GM23338 (cell line): ENCODE results near the gene RAP1GAP2. TPM values are rescaled to one million over a fixed set of nuclear protein-coding genes. Genes with fewer than 3 reads are reported as not detected.

Experiments
- ATAC-seq: fragments of 200-7000 bp; cut with Tn5 transposase; 3 replicates; pipeline ENCODE4 v1.9.1; 2020
- DNase-seq: peaks from one replicate; pipeline ENCODE4 v3.0.0-alpha.2; 2015; ENCODE audit warnings: low spot score
- H2AFZ ChIP-seq: fragments of 200-600 bp; sonication (generic); 2 replicates; pipeline ENCODE4 v1.8.0; 2016; ENCODE audit warnings: antibody characterized with exemption, mild to moderate bottlenecking, moderate library complexity
- H3F3A ChIP-seq: fragments of 200-600 bp; sonication (generic); replicated peaks from 2 replicates; pipeline ENCODE4 v1.8.0; 2017; ENCODE audit warnings: antibody characterized with exemption, mixed run types, low read depth
- H3K27ac ChIP-seq: fragments of 200-600 bp; sonication (generic); 2 replicates; pipeline ENCODE4 v1.6.1; 2016; ENCODE audit warnings: low read depth
- H3K27me3 ChIP-seq: fragments of 200-600 bp; sonication (generic); 2 replicates; pipeline ENCODE4 v1.8.0; 2016; ENCODE audit warnings: mild to moderate bottlenecking, mixed run types, moderate library complexity; ENCODE audit not compliant: insufficient read depth
- H3K36me3 ChIP-seq: fragments of 200-600 bp; sonication (generic); 2 replicates; pipeline ENCODE4 v1.8.0; 2016; ENCODE audit warnings: mild to moderate bottlenecking; ENCODE audit not compliant: insufficient read depth
- H3K4me1 ChIP-seq: fragments of 200-600 bp; sonication (generic); 2 replicates; pipeline ENCODE4 v1.8.0; 2016; ENCODE audit warnings: mild to moderate bottlenecking, moderate library complexity; ENCODE audit not compliant: insufficient read depth
- H3K4me2 ChIP-seq: fragments of 200-600 bp; sonication (generic); 2 replicates; pipeline ENCODE4 v1.7.1; 2017; ENCODE audit warnings: mixed run types
- H3K4me3 ChIP-seq: fragments of 200-600 bp; sonication (generic); 2 replicates; pipeline ENCODE4 v1.6.1; 2016; ENCODE audit warnings: mixed run types
- H3K79me2 ChIP-seq: fragments of 200-600 bp; sonication (generic); replicated peaks from 2 replicates; pipeline ENCODE4 v1.8.0; 2017; ENCODE audit warnings: mild to moderate bottlenecking; ENCODE audit not compliant: insufficient read depth
- H3K9me2 ChIP-seq: fragments of 200-600 bp; sonication (generic); 2 replicates; pipeline ENCODE4 v1.8.0; 2017; ENCODE audit not compliant: insufficient read depth
- H4K20me1 ChIP-seq: fragments of 200-600 bp; sonication (generic); replicated peaks from 2 replicates; pipeline ENCODE4 v1.8.0; 2017; ENCODE audit warnings: mild to moderate bottlenecking; ENCODE audit not compliant: insufficient read depth
- H3K27ac Mint-ChIP-seq: 2 replicates; pipeline ENCODE4 v1.8.0; 2020; ENCODE audit warnings: inconsistent platforms, mild to moderate bottlenecking, moderate library complexity, mixed read lengths
- H3K27me3 Mint-ChIP-seq: 3 replicates; pipeline ENCODE4 v1.8.0; 2022; ENCODE audit warnings: low read depth, mild to moderate bottlenecking, moderate library complexity, mixed read lengths, inconsistent platforms; ENCODE audit not compliant: insufficient read depth, poor library complexity
- H3K36me3 Mint-ChIP-seq: 3 replicates; pipeline ENCODE4 v1.8.0; 2021; ENCODE audit warnings: low read depth, mild to moderate bottlenecking, inconsistent platforms, moderate library complexity, mixed read lengths
- H3K4me1 Mint-ChIP-seq: 3 replicates; pipeline ENCODE4 v1.8.0; 2020; ENCODE audit warnings: mild to moderate bottlenecking, inconsistent platforms, mixed read lengths
- H3K4me3 Mint-ChIP-seq: 3 replicates; pipeline ENCODE4 v1.8.0; 2021; ENCODE audit warnings: moderate library complexity, mild to moderate bottlenecking, inconsistent platforms, mixed read lengths
- H3K9me3 Mint-ChIP-seq: 3 replicates; pipeline ENCODE4 v1.8.0; 2020; ENCODE audit warnings: moderate library complexity, mild to moderate bottlenecking, inconsistent platforms, mixed read lengths
- ETS1 ChIP-seq: IDR thresholded peaks from 2 replicates; pipeline ENCODE4 v1.6.1; 2016; ENCODE audit warnings: antibody characterized with exemption
- EZH2 ChIP-seq: fragments of 200-600 bp; sonication (generic); IDR thresholded peaks from one replicate; pipeline ENCODE4 v1.8.0; 2017; ENCODE audit warnings: antibody characterized with exemption, mild to moderate bottlenecking, low read depth; ENCODE audit not compliant: unreplicated experiment
- EZH2phosphoT487 ChIP-seq: fragments of 200-600 bp; sonication (generic); IDR thresholded peaks from one replicate; pipeline ENCODE4 v1.8.1; 2018; ENCODE audit warnings: antibody characterized with exemption; ENCODE audit not compliant: unreplicated experiment
- NANOG ChIP-seq: IDR thresholded peaks from 2 replicates; pipeline ENCODE4 v1.6.1; 2016; ENCODE audit warnings: antibody characterized with exemption, borderline replicate concordance
- STAT1 ChIP-seq: IDR thresholded peaks from one replicate; pipeline ENCODE4 v1.6.1; 2016; ENCODE audit warnings: antibody characterized with exemption; ENCODE audit not compliant: unreplicated experiment
- ZNF114 ChIP-seq: fragments of 250-450 bp; sonication (Bioruptor Pico); IDR thresholded peaks from 2 replicates; pipeline ENCODE4 v1.5.0; 2020; ENCODE audit warnings: mild to moderate bottlenecking, moderate library complexity
- ZNF331 ChIP-seq: fragments of 250-450 bp; sonication (Bioruptor Pico); IDR thresholded peaks from 2 replicates; pipeline ENCODE4 v1.5.0; 2020; ENCODE audit warnings: low read depth, mild to moderate bottlenecking, moderate library complexity
- ZNF462 ChIP-seq: fragments of 250-450 bp; sonication (Bioruptor Pico); IDR thresholded peaks from 2 replicates; pipeline ENCODE4 v1.5.0; 2020; ENCODE audit warnings: mild to moderate bottlenecking, moderate library complexity
- polyA plus RNA-seq: library from polyadenylated mRNA; unstranded; fragments of >200 nt; fragmentation: Nextera tagmentation; extraction: Ambion mirVana; gene quantifications from 2 replicates; pipeline ENCODE4 v1.2.1, GENCODE V29; 2016
- total RNA-seq: library from RNA; depleted of rRNA; stranded (reverse); fragments of >200 nt; shearing (Covaris generic); gene quantifications from 2 replicates; pipeline ENCODE4 v1.2.3, GENCODE V29; 2014

Gene RAP1GAP2
- total and polyA plus RNA-seq, 2 experiments from 2014 or later = 17.8 to 46.1 TPM

GRCh38 chr17:2974347-2974746 lies 178.1 kb downstream of the RAP1GAP2 start:
- Histone ChIP-seq H3K79me2 (no peaks in the 10 kb centered on the region), H3K4me1 (no peaks in the 10 kb centered on the region), H3K9me2 (no peaks in the 10 kb centered on the region), H3F3A (no peaks in the 10 kb centered on the region; the same call in 1 of the 2 replicates), H3K27ac (no peak overlapping the region), H3K36me3 (no peaks in the 10 kb centered on the region), H3K27me3 (no peaks in the 10 kb centered on the region), H4K20me1 (peaks cover 4% of the 10 kb centered on the region; the same call in 1 of the 2 replicates), H3K4me3 (no peak overlapping the region), H3K4me2 (no peak overlapping the region), H2AFZ (no peak overlapping the region)
- DNase-seq (no peak), ATAC-seq (no peak)
- no peaks in the 10 kb centered on the region; the same call in 1 of the 3 replicates for H3K36me3 Mint-ChIP-seq
- H3K4me3 Mint-ChIP-seq = no peak overlapping the region
- H3K27ac Mint-ChIP-seq = no peak overlapping the region
- no peaks in the 10 kb centered on the region for H3K9me3 Mint-ChIP-seq
- H3K27me3 Mint-ChIP-seq = peaks cover 9% of the 10 kb centered on the region
- TF ChIP-seq ZNF114 (CRISPR knock-in tag) (no peak), STAT1 (no peak), ZNF331 (no peak), EZH2phosphoT487 (no peak)
- H3K4me1 Mint-ChIP-seq = no peaks in the 10 kb centered on the region; the same call in 2 of the 3 replicates

- ATAC-seq (no peak; the same call in 2 of the 3 replicates), DNase-seq (no peak)
- H3K4me2 ChIP-seq = no peak overlapping the region
Measured at GRCh38 chr17:2975469-2975958, 179.3 kb downstream of the RAP1GAP2 start.

GRCh38 chr17:2977157-2977556 lies 180.9 kb downstream of the RAP1GAP2 start:
- H3K4me3 Mint-ChIP-seq = no peak overlapping the region
- DNase-seq = no peak
- TF ChIP-seq EZH2 (no peak), ETS1 (no peak), ZNF462 (no peak), STAT1 (no peak)

More at GRCh38 chr17:2975469-2975958, 179.3 kb downstream of the RAP1GAP2 start:
- Histone ChIP-seq H4K20me1 (peaks cover 4% of the 10 kb centered on the region), H3K4me3 (no peak overlapping the region), H3K27me3 (no peaks in the 10 kb centered on the region), H3K36me3 (no peaks in the 10 kb centered on the region), H2AFZ (no peak overlapping the region), H3K79me2 (no peaks in the 10 kb centered on the region), H3K4me1 (no peaks in the 10 kb centered on the region), H3K9me2 (no peaks in the 10 kb centered on the region), H3F3A (no peaks in the 10 kb centered on the region; the same call in 1 of the 2 replicates), H3K27ac (no peak overlapping the region)
- H3K4me1 Mint-ChIP-seq = no peaks in the 10 kb centered on the region; the same call in 2 of the 3 replicates
- H3K4me3 Mint-ChIP-seq = no peak overlapping the region; the same call in 2 of the 3 replicates
- no peak overlapping the region for H3K27ac Mint-ChIP-seq
- H3K36me3 Mint-ChIP-seq = peaks cover 7% of the 10 kb centered on the region
- H3K27me3 Mint-ChIP-seq = peaks cover 9% of the 10 kb centered on the region
- TF ChIP-seq EZH2 (no peak), NANOG (no peak)
- H3K9me3 Mint-ChIP-seq = no peaks in the 10 kb centered on the region

More at GRCh38 chr17:2977157-2977556, 180.9 kb downstream of the RAP1GAP2 start:
- Histone ChIP-seq H2AFZ (no peak overlapping the region), H3K9me2 (no peaks in the 10 kb centered on the region), H4K20me1 (peaks cover 4% of the 10 kb centered on the region), H3K4me2 (no peak overlapping the region), H3F3A (no peaks in the 10 kb centered on the region; the same call in 1 of the 2 replicates), H3K27ac (no peak overlapping the region), H3K27me3 (no peaks in the 10 kb centered on the region), H3K4me1 (no peaks in the 10 kb centered on the region), H3K36me3 (peaks cover 7% of the 10 kb centered on the region; the same call in 1 of the 2 replicates), H3K79me2 (no peaks in the 10 kb centered on the region), H3K4me3 (no peak overlapping the region)
- peaks cover 18% of the 10 kb centered on the region for H3K36me3 Mint-ChIP-seq
- H3K9me3 Mint-ChIP-seq = no peaks in the 10 kb centered on the region
- H3K27me3 Mint-ChIP-seq = peaks cover 9% of the 10 kb centered on the region
- no peak for ATAC-seq
- no peaks in the 10 kb centered on the region; the same call in 2 of the 3 replicates for H3K4me1 Mint-ChIP-seq
- no peak overlapping the region for H3K27ac Mint-ChIP-seq
